HFFc6 (cell line): ENCODE results near the gene HK3. TPM values are rescaled to one million over a fixed set of nuclear protein-coding genes. Genes with fewer than 3 reads are reported as not detected.

Source experiments
- DNase-seq: peaks from one replicate; pipeline ENCODE4 v3.0.0-alpha.2; 2018
- H3K27ac Mint-ChIP-seq: 2 replicates; pipeline ENCODE4 v1.8.0; 2020; ENCODE audit warnings: mild to moderate bottlenecking, mixed read lengths
- H3K27me3 Mint-ChIP-seq: 2 replicates; pipeline ENCODE4 v1.8.0; 2021; ENCODE audit warnings: mild to moderate bottlenecking, moderate library complexity, mixed read lengths; ENCODE audit not compliant: insufficient read depth
- H3K36me3 Mint-ChIP-seq: 2 replicates; pipeline ENCODE4 v1.8.0; 2021; ENCODE audit warnings: low read depth, mixed read lengths
- H3K4me1 Mint-ChIP-seq: 2 replicates; pipeline ENCODE4 v1.8.0; 2020; ENCODE audit warnings: low read depth, mixed read lengths
- H3K4me3 Mint-ChIP-seq: 2 replicates; pipeline ENCODE4 v1.8.0; 2020; ENCODE audit warnings: mild to moderate bottlenecking, moderate library complexity, mixed read lengths
- H3K9me3 Mint-ChIP-seq: 2 replicates; pipeline ENCODE4 v1.8.0; 2020; ENCODE audit warnings: mild to moderate bottlenecking, mixed read lengths
- CTCF ChIP-seq: fragments of 200-600 bp; sonication (generic); IDR thresholded peaks from 2 replicates; pipeline ENCODE4 v1.5.0; 2021; ENCODE audit warnings: antibody characterized with exemption, mild to moderate bottlenecking
- total RNA-seq, 6 experiments: library from RNA; stranded (reverse); fragmentation: NEBNext Ultra II Directional; extraction: Animal tissue kit (Norgen Biotek cat#: 25700); gene quantifications; 2 replicates in 1 of 6; 3 replicates in 5 of 6; pipeline ENCODE4 v1.2.3, GENCODE V29; 2021

Gene HK3
- total RNA-seq, 6 experiments from 2014 or later: not detected

GRCh38 chr5:176863041-176863764 is 35.9 kb downstream of the HK3 start:
- Mint-ChIP-seq H3K9me3 (no peaks in the 10 kb centered on the region), H3K27me3 (peaks cover 51% of the 10 kb centered on the region), H3K4me3 (no peak overlapping the region), H3K4me1 (no peaks in the 10 kb centered on the region), H3K27ac (no peak overlapping the region), H3K36me3 (no peaks in the 10 kb centered on the region)
- no peak for TF ChIP-seq CTCF
- no peak for DNase-seq

GRCh38 chr5:176862330-176862995 is 36.7 kb downstream of the HK3 start:
- TF ChIP-seq CTCF: no peak
- DNase-seq: no peak
- Mint-ChIP-seq H3K4me3 (no peak overlapping the region), H3K27ac (no peak overlapping the region), H3K9me3 (no peaks in the 10 kb centered on the region), H3K4me1 (no peaks in the 10 kb centered on the region), H3K36me3 (no peaks in the 10 kb centered on the region), H3K27me3 (peaks cover 53% of the 10 kb centered on the region)

- no peaks in the 10 kb centered on the region for H3K9me3 Mint-ChIP-seq
- DNase-seq: no peak
- no peak for TF ChIP-seq CTCF
- H3K4me3 Mint-ChIP-seq: no peak overlapping the region
- H3K4me1 Mint-ChIP-seq: no peaks in the 10 kb centered on the region
- H3K27me3 Mint-ChIP-seq: peaks cover 51% of the 10 kb centered on the region
- H3K27ac Mint-ChIP-seq: no peak overlapping the region
- no peaks in the 10 kb centered on the region for H3K36me3 Mint-ChIP-seq
Measured at GRCh38 chr5:176861276-176861675, 37.9 kb downstream of the HK3 start.

GRCh38 chr5:176860381-176860780 is 38.8 kb downstream of the HK3 start:
- DNase-seq: no peak
- Mint-ChIP-seq H3K27ac (no peak overlapping the region), H3K9me3 (no peaks in the 10 kb centered on the region), H3K36me3 (no peaks in the 10 kb centered on the region), H3K4me1 (no peaks in the 10 kb centered on the region), H3K4me3 (no peak overlapping the region), H3K27me3 (peaks cover 44% of the 10 kb centered on the region)
- no peak for TF ChIP-seq CTCF

GRCh38 chr5:176859916-176860315 is 39.2 kb downstream of the HK3 start:
- DNase-seq: no peak
- Mint-ChIP-seq H3K9me3 (no peaks in the 10 kb centered on the region), H3K27me3 (peaks cover 44% of the 10 kb centered on the region)

More at GRCh38 chr5:176859916-176860315, 39.2 kb downstream of the HK3 start:
- no peaks in the 10 kb centered on the region for H3K36me3 Mint-ChIP-seq
- TF ChIP-seq CTCF: no peak
- H3K27ac Mint-ChIP-seq: no peak overlapping the region
- no peak overlapping the region for H3K4me3 Mint-ChIP-seq
- H3K4me1 Mint-ChIP-seq: no peaks in the 10 kb centered on the region
